Measurements from ENCODE around the gene NEK10.

Gene NEK10

GRCh38 chr3:27094721-27095120 lies 274.5 kb downstream of the NEK10 start:
- DNase-seq: no peak

- no peak for DNase-seq
These were observed 275.4 kb downstream of the NEK10 start for GRCh38 chr3:27093771-27094170.

GRCh38 chr3:27090275-27091041 lies 278.7 kb downstream of the NEK10 start:
- DNase-seq: no peak

- no peak for DNase-seq
These were observed 279.5 kb downstream of the NEK10 start for GRCh38 chr3:27089645-27090044.

GRCh38 chr3:27089068-27089467 lies 280.1 kb downstream of the NEK10 start:
- no peak for DNase-seq

GRCh38 chr3:27085829-27086730 lies 283.1 kb downstream of the NEK10 start:
- DNase-seq: no peak

GRCh38 chr3:27081992-27082607 lies 287.1 kb downstream of the NEK10 start:
- no peak for DNase-seq

GRCh38 chr3:27081566-27081965 lies 287.6 kb downstream of the NEK10 start:
- DNase-seq: no peak

GRCh38 chr3:27080258-27080525 lies 289.0 kb downstream of the NEK10 start:
- no peak for DNase-seq

- no peak for DNase-seq
These were observed 289.5 kb downstream of the NEK10 start for GRCh38 chr3:27079427-27080257.

GRCh38 chr3:27078246-27078913 lies 290.8 kb downstream of the NEK10 start:
- no peak for DNase-seq

- no peak for DNase-seq
These were observed 292.2 kb downstream of the NEK10 start for GRCh38 chr3:27076815-27077630.

- DNase-seq: no peak
These were observed 294.3 kb downstream of the NEK10 start for GRCh38 chr3:27074914-27075313.

- DNase-seq: no peak
These were observed 295.3 kb downstream of the NEK10 start for GRCh38 chr3:27073912-27074311.

GRCh38 chr3:27072810-27073651 lies 296.2 kb downstream of the NEK10 start:
- DNase-seq: no peak

GRCh38 chr3:27060336-27060735 lies 308.8 kb downstream of the NEK10 start:
- DNase-seq: no peak

Data from T-helper 1 cell (primary cell).